Measurements from ENCODE around the gene PDLIM5.

DNA sequence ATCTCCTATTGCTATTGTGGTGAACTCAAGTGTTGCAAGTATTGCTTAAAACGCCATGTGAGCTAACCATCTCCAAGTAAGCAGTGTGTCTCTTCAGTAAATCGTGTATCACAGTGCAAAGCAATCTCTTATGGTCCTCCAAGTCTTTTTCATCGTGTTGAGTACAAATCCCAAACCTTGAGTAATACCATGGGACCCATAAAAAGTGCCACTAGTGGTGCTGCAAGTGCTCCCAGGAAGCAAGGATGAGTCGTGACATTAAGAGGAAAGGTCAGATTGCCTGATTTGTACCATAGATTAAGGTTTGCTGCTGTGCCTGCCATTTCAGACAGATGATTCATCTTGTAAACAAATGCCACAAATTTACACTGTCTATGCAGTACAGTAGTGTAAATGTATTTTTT is 239.1 kb downstream of the PDLIM5 start:
- TF ChIP-seq, protein P1, sequence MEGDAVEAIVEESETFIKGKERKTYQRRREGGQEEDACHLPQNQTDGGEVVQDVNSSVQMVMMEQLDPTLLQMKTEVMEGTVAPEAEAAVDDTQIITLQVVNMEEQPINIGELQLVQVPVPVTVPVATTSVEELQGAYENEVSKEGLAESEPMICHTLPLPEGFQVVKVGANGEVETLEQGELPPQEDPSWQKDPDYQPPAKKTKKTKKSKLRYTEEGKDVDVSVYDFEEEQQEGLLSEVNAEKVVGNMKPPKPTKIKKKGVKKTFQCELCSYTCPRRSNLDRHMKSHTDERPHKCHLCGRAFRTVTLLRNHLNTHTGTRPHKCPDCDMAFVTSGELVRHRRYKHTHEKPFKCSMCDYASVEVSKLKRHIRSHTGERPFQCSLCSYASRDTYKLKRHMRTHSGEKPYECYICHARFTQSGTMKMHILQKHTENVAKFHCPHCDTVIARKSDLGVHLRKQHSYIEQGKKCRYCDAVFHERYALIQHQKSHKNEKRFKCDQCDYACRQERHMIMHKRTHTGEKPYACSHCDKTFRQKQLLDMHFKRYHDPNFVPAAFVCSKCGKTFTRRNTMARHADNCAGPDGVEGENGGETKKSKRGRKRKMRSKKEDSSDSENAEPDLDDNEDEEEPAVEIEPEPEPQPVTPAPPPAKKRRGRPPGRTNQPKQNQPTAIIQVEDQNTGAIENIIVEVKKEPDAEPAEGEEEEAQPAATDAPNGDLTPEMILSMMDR (IDR thresholded peaks at IDR 0.05; ENCODE audit: low read depth, low read length, poor library complexity, severe bottlenecking): no peak
- no peak for TF ChIP-seq EZH2phosphoT487 (IDR thresholded peaks at IDR 0.05; ENCODE audit: borderline replicate concordance, low read length)
